Stimulated activated CD8-positive, alpha-beta memory T cell treated with anti-CD3 and anti-CD28 coated beads, Interleukin-7, amount 100 ng/mL, for 4 hours (primary cell): ENCODE results near the gene UBALD1.

Experiments
- DNase-seq, 2 donors: peaks; one replicate each; pipeline ENCODE4 v3.0.0-alpha.2; 2020; ENCODE audit warnings: low read depth in 2 of 2

The UBALD1 gene

DNA sequence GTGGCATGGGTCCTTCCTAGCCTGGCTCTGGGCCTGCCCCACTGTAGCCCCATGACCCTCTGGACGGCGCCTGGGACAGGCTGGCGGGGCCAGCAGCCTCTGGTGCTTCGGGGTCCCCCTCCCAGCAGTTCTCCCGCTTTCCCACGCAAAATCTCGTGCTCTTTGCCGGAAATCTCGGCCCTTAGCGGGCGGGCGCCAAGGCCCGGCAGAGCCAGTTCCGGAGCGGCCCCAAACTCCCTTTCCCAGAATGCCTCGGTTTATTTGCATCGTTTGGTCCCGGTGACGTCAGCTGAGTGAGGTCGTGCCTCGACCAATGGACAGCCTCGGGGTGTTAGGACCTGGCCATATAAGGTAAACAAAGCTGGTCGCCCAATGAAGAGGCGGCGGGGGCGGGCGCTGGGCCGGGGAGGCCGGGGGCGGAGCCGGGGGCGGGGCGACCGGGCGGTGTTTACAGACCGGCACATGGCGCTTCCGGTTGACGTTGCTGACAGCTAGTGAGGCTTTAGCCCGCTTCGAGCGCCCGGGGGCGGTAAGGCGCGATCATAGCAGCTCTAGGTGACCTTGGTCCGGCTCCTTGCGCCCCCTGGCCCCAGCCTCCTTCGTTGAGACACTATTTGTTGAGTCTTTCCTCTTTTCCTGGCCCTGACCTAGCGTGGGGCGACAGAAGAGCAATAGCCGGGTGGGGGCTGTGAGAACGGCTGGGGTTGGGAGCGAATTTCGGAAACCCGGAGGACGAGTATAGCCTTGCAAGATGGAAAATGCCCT lies 1.5 kb upstream of the UBALD1 start:
- peak; percentile 99 to 100 for DNase-seq

DNA sequence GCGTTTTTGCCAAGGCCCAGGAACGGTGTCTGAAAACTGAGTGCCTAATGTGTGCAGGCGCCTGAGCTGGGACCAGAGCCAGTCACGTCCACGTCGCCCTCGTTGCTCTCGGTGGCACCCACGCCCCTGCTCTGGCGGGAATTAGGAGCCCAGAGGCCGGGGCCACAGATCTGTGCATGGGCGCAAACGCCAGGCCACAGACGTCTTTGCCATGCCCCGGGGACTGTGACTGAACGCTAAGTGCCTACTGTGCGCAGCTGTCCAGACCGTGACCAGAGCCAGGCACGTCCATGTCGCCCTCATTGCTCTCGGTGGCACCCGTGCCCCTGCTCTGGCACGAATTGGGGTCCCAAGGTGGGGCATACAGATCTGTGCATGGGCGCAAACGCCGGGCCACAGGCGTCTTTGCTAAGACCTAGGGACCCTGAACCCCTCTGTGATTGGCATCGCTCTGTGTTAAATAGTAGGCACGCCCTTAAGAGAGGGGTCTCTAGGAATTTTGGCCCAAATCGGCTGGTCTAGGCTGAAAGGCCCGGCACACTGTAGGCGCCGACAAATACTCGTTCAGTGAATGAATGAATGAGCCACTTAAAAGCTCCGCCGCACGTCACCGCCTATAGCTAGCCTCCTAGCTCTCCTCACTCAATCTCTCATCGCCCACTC lies 827 bp upstream of the UBALD1 start:
- DNase-seq: no peak

DNA sequence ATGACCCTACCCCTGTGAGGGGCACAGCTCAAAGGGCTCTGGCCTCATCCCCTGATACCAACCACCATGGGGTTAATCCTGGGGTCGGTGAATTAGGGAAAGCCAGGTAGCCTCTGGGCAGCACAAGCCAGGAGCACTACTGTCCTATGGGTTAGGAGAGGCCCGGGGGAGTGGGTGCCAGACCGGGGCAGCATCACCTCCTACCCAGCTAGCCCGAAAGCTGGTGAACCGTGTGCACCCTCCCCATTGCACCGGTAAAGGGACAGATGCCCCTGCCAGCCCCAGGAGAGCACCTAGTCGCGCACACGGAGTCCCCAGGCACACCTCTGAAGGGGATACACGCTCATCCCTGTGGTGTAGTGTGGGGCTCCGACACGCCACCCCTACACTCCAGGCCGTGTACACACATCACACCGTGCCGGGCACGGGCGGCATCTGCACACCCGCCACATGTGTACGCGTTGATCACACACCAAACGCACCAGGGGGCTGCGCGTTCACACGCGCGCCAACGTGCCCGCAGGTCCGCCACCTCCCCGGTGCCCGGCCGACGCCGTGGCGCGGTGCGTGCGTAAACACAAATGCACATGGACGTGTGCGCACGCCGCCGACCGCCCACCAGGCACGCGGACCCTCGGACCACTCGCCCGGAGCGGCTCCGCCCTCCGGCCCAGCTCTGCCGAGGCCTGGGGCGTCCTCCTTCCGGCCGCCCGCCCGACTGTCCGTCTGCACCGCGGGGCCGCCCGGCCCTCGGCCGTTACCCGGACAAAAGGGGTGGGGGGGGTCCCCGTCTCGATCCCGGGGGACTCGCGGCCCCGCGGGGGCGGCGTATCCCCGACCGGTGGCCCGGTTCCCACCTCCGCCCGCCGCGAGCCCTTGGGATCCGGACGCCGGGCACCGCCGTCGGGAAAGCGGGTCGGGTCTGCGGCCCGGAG lies 785 bp downstream of the UBALD1 start:
- DNase-seq: peak in 1 of 2 donors; percentile 18

DNA sequence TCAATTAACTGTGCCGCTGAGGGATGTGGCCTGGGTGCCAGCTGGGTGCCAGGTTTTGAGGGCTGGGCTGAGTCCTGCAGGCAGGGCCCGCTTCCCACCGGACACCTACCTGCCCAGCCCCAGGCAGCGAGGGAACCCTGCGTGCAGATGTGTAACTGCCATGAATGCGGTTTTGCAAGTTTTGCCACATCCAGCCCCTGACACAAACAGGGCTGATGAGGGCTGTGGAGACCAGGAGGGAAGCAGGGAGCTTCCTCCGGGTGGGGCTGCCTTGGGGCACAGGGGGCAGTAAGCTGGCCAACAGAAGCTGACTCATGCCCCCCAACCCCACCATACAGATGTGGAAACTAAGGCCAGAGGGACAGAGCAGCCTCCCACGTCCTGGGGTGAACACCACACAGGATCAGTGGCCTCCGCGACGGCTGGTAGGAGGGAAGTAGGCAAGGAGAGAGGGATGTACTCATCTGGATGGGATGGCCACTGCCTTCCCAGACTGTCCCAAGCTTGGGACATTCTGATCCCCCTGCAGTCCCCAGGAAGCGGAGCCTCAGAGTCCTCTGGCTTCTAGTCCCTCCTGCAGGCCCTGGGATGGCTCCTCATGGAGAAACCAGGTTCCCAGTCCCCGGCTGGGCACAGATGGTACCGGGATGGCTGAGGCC lies 1.6 kb downstream of the UBALD1 start:
- DNase-seq: no peak

DNA sequence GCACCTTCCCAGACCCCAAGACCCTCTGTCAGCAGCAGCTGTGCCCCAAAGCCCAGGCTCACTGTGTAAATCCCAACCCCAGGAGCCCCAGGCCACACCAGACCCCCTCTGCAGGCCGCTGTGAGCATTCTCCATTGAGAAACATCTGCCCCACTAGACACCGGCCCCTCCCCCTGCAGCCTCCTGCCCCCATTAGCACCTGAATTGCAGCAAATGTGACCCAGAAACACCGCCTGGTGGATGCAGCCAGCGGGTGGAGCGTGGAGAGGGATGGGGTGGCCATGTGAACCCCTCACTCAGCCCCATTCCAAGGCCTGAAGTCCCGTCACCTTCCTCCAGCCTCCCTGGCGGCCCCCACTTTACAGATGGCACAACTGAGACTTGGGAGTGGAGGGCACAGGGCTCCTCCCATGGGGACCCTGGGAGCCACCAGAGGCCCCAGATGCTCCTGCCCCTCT lies 2.2 kb downstream of the UBALD1 start:
- DNase-seq: no peak

DNA sequence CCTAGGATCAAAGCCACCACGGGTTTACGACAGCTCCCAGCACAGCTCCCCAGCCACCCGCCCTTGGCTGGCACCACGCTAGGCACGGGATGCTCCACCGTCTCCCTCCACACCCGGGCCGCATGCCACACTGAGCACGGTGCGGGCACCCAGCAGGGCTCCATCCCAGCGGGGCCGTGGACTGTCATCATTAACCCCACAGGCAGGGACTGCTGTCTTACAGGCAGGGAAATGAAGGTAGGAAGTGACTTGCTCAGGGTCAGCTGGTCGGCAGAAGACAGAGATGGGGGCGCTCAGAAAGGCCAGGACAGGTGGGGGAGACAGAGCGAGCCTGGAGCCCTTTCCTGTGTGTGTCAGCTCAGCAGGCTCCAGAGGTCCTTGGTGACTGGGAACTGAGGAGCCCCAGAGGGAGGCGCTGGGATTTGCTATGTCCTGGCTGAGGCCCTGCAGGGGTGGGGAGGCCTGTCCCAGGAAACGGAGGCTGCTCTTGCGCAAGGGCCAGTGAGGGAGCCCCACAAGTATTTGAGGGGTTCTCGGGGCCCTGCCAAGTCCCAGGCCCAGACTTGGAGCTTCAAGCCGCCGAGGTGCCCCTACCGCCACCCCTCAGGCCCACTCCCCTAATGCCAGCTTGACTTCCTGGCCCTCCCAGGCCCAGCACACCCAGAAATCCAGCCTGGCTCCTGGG lies 3.2 kb downstream of the UBALD1 start:
- DNase-seq: no peak

DNA sequence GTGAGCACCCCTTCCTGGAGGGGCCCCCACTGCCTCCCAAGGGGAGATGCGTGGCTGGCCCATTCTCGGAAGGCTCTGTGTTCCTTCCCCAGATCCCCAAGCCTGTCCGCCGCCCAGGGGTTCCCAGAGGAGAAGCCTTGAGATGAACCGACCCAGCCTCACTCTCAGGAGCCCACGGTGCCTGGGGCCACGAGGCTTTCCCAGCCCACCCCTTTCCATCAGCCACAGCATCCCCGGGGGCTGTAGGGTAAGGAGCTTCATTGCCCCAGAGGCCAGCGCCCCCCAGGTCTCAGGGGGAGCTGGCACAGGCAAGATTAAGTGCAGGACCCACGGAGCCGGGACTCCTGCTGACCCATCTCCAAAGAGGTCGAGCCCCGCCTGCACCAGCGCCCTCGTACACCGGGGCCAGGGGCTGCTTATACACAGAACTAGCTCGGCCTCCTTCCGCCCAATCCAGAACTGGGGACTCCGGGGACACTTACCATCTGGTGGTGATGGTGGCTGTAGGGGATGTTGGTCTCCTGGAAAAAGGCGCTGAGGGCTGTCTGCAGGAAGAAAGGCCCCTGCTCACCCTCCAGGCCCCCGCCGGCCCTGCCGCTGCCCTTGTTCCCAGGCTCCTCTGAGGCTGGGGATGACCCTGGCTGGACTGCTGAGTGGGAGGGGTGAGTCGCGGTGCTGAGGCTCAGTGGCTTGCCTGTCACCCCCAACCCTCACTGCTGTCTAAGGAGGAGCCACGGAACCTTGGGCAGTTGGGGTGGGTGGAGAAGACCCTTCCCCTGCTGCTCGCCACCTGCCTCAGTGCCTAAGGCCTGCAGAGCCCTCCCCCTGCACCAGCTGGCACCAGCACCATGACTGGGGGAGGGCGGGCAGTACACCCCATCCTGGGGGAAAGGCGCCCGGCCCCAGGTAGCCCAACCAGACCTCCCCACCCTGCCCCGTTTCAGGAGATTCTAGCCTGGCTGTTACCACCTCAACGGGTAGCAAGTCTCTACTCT lies 4.4 kb downstream of the UBALD1 start:
- DNase-seq: no peak

DNA sequence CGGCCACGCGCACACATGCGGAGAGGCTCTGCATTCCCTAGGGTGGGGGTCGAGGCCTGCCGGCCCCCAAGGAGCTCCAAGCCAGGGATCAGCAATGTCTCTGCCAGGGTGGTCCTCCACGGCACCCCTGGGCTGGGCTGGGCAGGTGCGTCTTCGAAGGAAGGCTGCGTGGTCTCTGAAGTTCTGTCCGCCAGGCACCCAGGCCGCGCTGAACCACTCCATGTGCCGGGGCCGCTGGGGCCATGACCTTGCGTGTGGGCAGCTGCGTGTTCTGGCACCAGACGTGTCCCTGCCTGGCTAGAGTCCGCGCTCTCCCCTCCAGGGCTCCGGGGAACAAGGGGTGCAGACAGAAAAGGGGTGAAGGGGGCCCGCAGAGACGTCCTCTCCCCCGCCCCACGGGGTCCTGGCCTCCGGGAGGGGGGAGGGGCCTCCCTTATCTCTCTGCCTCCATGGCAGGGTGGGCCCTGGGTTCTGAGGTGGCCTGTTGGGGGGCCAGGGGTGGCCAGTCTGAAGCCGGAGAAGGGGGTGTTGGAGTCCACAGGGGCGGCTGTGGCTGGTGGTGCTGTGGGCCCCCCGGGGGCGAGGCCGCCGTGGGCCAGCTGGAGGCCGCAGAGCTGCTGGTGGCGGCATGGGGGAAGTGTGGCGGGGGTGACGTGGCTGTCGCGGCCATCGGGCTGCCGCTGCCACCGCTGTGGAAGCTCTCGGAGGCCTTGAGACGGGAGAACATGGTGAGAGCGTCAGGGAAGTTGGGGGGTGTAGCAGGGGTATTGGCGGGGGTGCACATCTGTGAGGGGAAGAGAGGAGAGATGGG lies 5.3 kb downstream of the UBALD1 start:
- no peak for DNase-seq

DNA sequence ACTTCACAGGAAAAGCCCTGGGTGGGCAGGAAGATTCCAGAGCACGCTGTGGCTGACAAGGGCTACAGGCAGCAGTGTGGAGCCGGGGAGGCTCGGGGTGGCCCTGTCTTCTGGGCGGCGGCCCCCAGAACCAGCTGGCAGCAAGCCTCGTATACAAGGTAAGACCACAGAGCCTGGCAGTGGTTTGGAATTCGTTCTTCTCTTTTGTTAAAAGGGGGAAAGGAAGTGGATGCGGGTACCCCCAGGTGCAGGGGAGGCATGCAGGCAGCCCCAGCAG lies 6.0 kb downstream of the UBALD1 start:
- no peak for DNase-seq

DNA sequence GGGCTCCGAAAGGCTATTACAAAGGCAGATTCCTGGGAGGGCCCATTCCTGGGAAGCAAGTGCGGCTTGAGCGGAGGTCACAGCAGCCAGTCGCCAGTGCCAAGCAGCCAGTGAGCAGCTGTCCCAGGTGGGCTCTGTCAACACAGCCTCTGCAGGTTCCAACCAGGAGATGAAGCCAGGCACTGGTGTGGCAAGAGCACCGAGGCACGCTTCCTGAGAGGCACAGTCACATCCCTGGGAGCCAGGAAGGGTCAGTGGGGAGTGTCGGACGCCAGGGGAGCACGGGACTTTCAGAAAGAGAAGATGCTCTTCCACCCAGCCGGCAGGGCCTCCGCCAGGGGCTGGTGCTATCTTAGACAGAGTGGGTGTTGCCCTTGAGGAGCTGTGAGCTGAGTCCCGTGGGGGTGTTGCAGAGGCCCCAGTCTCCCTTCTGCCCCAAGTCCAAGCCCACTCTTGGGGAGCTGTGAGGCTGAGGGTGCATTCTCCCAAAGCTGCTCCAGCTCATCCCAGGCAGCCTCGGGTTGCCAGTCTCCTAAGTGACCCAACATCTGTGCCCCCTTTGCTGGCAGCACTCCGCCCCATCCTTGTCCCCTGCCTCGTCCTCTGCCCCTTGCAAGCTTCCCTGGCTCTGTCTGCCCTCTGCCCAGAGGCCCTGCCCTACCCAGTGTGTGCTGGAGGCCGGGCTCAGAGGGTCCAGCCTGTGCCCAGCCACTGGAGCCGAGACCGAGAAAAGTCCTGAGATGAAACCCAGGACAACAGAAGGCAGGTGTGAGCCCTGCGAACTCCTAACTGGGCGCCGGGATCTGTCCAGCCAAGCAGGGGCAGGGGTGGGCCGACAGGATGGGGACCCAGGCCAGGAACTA lies 6.6 kb downstream of the UBALD1 start:
- no peak for DNase-seq

DNA sequence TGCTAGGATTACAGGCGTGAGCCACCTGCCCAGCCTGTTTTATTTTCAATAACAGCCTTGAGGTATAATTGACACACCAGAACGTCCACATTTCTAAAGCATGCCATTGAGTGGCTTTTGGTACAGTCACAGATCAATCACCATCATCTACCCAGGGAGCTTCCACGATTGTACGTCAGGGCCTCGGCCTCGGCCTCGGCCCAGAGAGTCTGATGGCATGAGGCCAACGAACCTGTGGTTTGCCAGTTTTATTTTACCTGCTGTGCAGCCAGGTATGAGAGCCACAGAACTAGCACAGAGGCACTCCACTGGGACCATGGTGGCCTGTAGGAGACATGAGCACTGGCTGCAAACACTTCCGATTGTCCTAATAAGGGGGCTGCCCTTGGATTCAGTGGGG lies 8.3 kb downstream of the UBALD1 start:
- DNase-seq: no peak

DNA sequence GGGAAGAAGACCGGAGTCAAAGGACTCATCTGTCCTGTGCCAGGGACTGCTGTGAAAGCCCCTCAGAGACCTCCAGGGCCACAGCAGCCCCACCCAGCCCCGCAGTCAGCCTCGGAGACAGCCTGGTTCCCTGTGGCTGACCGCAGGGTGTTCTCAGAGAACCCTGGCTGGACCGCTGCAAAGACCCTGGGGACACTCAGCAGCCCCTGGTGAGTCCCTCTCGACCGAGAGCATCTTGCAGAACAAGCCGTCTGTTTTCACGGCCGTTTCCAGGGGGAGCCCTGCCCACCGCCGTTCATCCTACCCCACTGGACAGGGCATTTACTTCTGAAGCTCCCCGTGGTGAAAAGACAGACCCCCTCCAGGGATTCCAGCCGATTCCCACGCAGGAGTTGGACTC lies 10.3 kb downstream of the UBALD1 start:
- DNase-seq: no peak

DNA sequence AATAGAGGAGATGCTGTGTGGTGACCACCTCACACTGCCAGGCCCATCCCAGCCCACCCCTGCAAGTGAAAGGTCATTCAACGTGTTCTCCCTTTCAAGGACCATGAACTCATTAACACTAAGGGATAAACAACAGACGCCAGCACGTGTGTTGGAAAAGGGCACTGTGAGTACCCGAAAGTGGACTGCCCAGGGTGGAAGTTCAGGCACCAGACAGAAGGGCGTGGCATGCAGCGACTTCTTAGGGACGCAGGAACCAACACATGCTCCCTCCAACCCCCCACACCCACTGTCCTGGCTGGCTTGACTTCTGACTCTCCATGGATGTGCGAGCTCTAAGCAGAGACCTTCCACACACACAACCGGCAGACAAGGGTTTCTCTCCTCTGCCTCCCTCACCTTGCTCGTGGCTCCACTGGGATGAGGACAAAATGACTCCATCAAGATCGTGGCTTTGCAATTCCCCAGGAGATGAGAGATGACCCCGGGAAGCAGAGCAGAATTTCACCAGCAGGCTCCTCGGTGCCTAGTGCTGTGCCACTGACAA lies 11.0 kb downstream of the UBALD1 start:
- DNase-seq: no peak

DNA sequence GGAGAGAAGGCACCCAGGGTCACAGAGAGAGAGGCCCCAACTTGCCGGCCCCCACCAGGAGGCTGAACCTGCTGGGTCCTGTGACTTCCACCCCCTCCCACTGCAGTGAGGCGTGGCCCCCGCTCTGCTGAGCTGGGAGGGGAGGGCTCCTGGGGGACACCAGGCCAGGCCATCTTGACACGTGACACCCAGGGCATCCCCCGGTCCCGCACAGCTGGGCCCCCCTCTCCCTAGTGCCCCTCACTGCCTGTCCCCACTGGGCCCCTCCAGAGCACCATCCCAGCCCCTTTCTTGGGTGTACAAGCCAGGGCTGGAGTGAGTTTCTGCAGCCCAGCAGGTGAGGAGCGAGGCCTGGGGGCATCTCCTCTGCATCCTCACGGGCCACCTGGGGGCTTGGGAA lies 12.4 kb downstream of the UBALD1 start:
- no peak for DNase-seq

DNA sequence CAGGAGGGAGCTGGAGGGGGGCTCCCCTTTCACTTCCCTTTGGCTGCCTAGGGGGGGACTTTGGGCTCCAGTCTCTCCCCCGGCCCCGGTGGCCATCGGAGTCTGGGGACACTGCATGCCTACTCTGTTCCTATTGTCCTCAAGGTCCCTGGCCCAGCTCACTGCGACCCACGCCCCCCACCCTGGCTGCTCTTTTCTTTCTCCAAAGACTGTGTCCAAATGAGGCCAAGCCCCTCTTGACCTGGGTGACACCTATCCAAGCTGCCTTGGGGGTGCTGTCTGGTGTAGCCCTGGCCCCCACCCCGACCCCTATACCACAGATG lies 12.9 kb downstream of the UBALD1 start:
- no peak for DNase-seq

DNA sequence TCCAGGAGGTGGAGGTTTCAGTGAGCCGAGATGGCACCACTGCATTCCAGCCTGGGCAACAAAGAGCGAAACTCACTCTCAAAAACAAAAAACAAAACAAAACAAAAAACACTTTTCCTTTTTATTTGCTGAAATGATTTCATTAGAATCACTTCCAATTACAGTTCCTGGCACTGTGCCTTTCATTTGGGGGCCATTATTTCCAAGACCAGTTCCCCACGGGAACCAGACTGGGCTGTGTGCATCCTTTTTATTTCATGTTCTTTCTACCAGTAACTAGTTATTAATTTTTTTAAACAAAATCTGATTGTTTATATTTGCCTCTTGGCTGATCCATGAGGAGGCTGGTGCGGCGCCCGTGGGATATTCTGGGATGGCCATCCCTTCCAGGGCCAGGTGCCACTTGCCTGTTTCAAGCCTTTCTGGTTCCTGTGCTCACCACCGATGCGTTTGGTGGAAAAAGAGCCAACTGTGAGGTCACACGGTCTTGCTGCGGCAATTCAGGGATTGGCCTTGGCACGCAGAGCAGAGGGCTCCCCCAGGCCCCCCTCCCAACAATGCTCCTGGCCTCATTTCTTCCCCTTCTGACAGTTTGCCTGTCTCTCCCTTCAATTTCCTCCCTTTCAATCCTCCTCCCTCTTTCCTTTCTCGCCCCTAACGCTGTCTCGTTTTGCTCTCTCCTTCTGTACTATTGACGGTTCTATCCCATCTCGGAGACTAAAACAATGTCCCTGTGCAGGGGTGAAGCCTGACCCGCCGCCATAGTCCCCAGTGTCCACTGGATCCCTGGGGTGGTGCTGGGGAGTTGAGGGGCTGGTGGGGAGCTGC lies 13.4 kb downstream of the UBALD1 start:
- no peak for DNase-seq

DNA sequence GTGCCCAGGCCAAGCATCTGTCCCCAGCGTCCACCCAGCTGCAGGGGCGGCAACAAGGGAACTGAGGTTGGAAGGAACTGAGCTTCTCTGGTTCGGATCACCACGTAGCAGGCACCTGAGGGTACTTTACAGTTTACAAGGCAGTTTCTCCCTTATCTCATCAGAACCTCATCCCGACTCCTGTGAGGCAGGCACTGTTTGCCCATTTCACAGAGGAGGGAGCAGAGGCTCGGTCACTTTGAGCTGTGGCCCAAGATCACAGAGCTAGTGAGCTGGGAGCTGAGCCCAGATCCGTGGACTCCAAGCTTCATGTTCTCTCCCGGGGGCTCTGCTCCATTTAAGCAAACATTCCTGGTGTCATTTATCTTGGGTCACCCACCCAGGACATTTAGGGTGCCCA lies 15.1 kb downstream of the UBALD1 start:
- DNase-seq: no peak
